ENCODE measurements around the gene CHST8.

CHST8 gene

DNA sequence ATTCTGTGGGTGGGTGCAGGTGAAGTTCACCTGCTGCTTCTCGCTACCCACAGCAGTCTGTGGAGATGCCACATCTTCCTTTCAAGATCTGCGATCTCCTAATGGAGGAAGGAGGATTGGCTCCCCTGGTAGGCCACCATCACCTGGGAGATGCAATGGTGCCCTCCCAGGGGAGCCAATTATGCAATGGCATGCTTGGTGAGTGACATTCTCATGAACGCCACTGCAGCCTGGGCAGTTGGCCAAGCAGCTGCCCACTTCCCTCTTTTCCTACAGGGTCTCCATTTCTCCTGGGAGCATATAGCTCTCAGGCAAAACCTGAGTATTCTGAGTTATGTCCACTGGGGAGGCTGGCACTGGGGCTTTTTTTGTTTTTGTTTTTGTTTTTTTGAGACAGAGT, 91.4 kb downstream of the CHST8 start:
- Histone ChIP-seq H3K27ac (ENCODE audit: low read depth in 2 of 2, low read length in 2 of 2) (no peak overlapping the region), H3K27me3 (ENCODE audit: control insufficient read depth in 2 of 2, insufficient read depth in 2 of 2, low read length in 2 of 2) (no peaks in the 10 kb centered on the region), H3K4me3 (ENCODE audit: low read length in 2 of 2) (no peak overlapping the region), H3K9ac (ENCODE audit: low read depth in 1 of 2, low read length in 2 of 2) (no peak overlapping the region), H3K9me3 (ENCODE audit: control insufficient read depth in 2 of 2, low read length in 2 of 2) (peaks cover 0 to 1% of the 10 kb centered on the region in 2 donors), H3K4me1 (ENCODE audit: control insufficient read depth in 2 of 2, insufficient read depth in 2 of 2, low read length in 2 of 2) (no peaks in the 10 kb centered on the region), H3K36me3 (ENCODE audit: control insufficient read depth in 2 of 2, insufficient read depth in 2 of 2, low read length in 2 of 2) (no peaks in the 10 kb centered on the region)

DNA sequence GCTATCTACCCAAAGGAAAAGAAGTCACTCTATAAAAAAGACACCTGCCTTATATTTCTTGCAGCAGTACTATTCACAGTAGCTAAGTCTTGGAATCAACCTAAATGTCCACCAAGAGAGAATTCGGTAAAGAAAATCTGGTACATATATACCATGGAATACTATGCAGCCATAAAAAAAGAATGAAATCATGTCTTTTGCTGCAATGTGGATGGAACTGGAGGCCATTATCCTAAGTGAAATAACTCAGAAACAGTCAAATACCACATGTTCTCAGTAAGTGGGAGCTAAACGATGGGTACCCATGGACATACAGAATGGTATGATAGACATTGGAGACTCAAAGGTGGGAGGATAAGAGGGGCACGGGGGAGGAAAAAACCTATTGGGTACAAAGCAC, 92.4 kb downstream of the CHST8 start:
- Histone ChIP-seq H3K4me3 (ENCODE audit: low read length in 2 of 2) (no peak overlapping the region), H3K27ac (ENCODE audit: low read depth in 2 of 2, low read length in 2 of 2) (no peak overlapping the region), H3K9ac (ENCODE audit: low read depth in 1 of 2, low read length in 2 of 2) (no peak overlapping the region), H3K9me3 (ENCODE audit: control insufficient read depth in 2 of 2, low read length in 2 of 2) (no peaks in the 10 kb centered on the region), H3K27me3 (ENCODE audit: control insufficient read depth in 2 of 2, insufficient read depth in 2 of 2, low read length in 2 of 2) (no peaks in the 10 kb centered on the region), H3K36me3 (ENCODE audit: control insufficient read depth in 2 of 2, insufficient read depth in 2 of 2, low read length in 2 of 2) (no peaks in the 10 kb centered on the region), H3K4me1 (ENCODE audit: control insufficient read depth in 2 of 2, insufficient read depth in 2 of 2, low read length in 2 of 2) (no peaks in the 10 kb centered on the region)

DNA sequence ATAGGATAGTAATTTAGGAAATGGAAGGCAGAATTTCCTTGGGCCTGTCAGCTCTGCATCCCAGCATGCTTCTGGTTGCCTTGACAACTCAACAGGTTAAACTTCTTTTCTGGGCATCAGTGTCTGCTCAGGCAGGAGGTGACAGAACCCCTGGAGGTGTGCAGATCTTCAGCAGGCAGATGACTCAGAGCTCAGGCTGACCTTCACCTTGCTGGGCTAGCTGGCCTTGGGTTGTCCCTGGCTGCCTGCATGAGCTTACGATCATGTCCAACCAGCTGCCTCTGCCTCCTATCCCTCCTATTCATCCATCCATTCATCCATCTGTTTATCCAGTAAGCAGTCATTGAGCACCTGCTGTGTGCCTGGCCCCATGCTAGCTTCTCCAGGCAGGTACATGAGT, 93.7 kb downstream of the CHST8 start:
- no peak overlapping the region for H3K4me3 ChIP-seq (ENCODE audit: low read length in 2 of 2)
- H3K9me3 ChIP-seq (ENCODE audit: control insufficient read depth in 2 of 2, low read length in 2 of 2) = no peaks in the 10 kb centered on the region
- no peaks in the 10 kb centered on the region for H3K36me3 ChIP-seq (ENCODE audit: control insufficient read depth in 2 of 2, insufficient read depth in 2 of 2, low read length in 2 of 2)
- no peaks in the 10 kb centered on the region for H3K27me3 ChIP-seq (ENCODE audit: control insufficient read depth in 2 of 2, insufficient read depth in 2 of 2, low read length in 2 of 2)
- H3K4me1 ChIP-seq (ENCODE audit: control insufficient read depth in 2 of 2, insufficient read depth in 2 of 2, low read length in 2 of 2) = no peaks in the 10 kb centered on the region
- no peak overlapping the region for H3K9ac ChIP-seq (ENCODE audit: low read depth in 1 of 2, low read length in 2 of 2)
- H3K27ac ChIP-seq (ENCODE audit: low read depth in 2 of 2, low read length in 2 of 2) = no peak overlapping the region

- Histone ChIP-seq H3K27me3 (ENCODE audit: control insufficient read depth in 2 of 2, insufficient read depth in 2 of 2, low read length in 2 of 2) (no peaks in the 10 kb centered on the region), H3K9me3 (ENCODE audit: control insufficient read depth in 2 of 2, low read length in 2 of 2) (no peaks in the 10 kb centered on the region), H3K27ac (ENCODE audit: low read depth in 2 of 2, low read length in 2 of 2) (no peak overlapping the region), H3K9ac (ENCODE audit: low read depth in 1 of 2, low read length in 2 of 2) (no peak overlapping the region), H3K36me3 (ENCODE audit: control insufficient read depth in 2 of 2, insufficient read depth in 2 of 2, low read length in 2 of 2) (no peaks in the 10 kb centered on the region), H3K4me3 (ENCODE audit: low read length in 2 of 2) (no peak overlapping the region), H3K4me1 (ENCODE audit: control insufficient read depth in 2 of 2, insufficient read depth in 2 of 2, low read length in 2 of 2) (no peaks in the 10 kb centered on the region)
Measured at GRCh38 chr19:33717878-33718277, 96.1 kb downstream of the CHST8 start.

- Histone ChIP-seq H3K27me3 (ENCODE audit: control insufficient read depth in 2 of 2, insufficient read depth in 2 of 2, low read length in 2 of 2) (no peaks in the 10 kb centered on the region), H3K4me1 (ENCODE audit: control insufficient read depth in 2 of 2, insufficient read depth in 2 of 2, low read length in 2 of 2) (no peaks in the 10 kb centered on the region), H3K27ac (ENCODE audit: low read depth in 2 of 2, low read length in 2 of 2) (no peak overlapping the region), H3K36me3 (ENCODE audit: control insufficient read depth in 2 of 2, insufficient read depth in 2 of 2, low read length in 2 of 2) (no peaks in the 10 kb centered on the region), H3K9me3 (ENCODE audit: control insufficient read depth in 2 of 2, low read length in 2 of 2) (no peaks in the 10 kb centered on the region), H3K4me3 (ENCODE audit: low read length in 2 of 2) (no peak overlapping the region), H3K9ac (ENCODE audit: low read depth in 1 of 2, low read length in 2 of 2) (no peak overlapping the region)
Measured at GRCh38 chr19:33718651-33719254, 97.0 kb downstream of the CHST8 start.

DNA sequence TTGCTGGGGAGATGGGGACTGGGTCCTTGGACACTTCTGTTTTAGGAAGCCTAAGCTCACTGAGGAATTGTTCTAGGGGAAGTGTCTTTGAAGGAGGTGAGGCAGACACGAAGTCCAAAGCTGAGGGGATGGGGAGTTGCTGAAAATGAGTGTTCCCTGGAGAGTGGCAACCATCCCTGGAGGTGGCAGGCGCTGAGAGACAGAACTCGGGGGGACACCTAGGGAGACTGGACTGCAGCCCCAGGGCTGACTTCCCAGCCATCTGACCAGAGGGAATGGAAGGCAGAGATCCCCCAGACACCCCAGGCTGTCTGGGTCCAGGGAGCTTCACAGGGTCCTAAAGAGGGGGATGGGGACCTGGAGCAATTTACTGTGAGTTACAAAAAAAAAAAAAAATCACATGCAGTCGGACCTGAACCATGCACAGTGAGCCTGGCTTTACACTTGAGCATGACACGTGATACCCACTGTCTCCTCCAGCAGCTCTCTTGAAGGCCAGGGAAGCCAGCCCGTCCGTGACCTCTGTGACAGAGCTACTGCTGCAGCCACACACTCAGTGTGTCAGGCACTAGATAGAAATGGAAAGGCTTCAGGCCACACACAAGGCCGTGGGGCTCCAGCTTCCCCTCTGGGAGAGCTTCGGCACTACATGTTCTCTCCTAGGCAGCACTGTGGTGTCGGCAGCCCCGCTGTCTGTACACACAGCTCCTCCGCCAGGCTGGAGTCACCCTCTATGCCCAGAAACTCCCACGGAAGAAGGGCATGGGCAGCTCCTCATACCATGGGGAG, 97.8 kb downstream of the CHST8 start:
- Histone ChIP-seq H3K27me3 (ENCODE audit: control insufficient read depth in 2 of 2, insufficient read depth in 2 of 2, low read length in 2 of 2) (no peaks in the 10 kb centered on the region), H3K9ac (ENCODE audit: low read depth in 1 of 2, low read length in 2 of 2) (no peak overlapping the region), H3K36me3 (ENCODE audit: control insufficient read depth in 2 of 2, insufficient read depth in 2 of 2, low read length in 2 of 2) (no peaks in the 10 kb centered on the region), H3K9me3 (ENCODE audit: control insufficient read depth in 2 of 2, low read length in 2 of 2) (no peaks in the 10 kb centered on the region), H3K4me3 (ENCODE audit: low read length in 2 of 2) (no peak overlapping the region), H3K27ac (ENCODE audit: low read depth in 2 of 2, low read length in 2 of 2) (no peak overlapping the region), H3K4me1 (ENCODE audit: control insufficient read depth in 2 of 2, insufficient read depth in 2 of 2, low read length in 2 of 2) (no peaks in the 10 kb centered on the region)

DNA sequence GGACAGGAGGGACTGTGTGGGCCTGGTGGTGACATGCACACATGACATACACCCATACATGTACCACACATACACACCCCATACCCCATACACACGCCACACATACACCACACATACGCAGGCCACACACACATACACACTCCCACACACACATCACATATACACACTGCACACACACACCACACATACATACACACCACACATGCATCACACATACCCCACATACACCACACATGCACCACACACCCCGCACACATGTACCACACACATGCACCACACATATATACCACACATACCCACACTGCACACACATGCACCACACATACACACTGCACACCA, 98.4 kb downstream of the CHST8 start:
- Histone ChIP-seq H3K27ac (ENCODE audit: low read depth in 2 of 2, low read length in 2 of 2) (no peak overlapping the region), H3K4me3 (ENCODE audit: low read length in 2 of 2) (no peak overlapping the region), H3K9ac (ENCODE audit: low read depth in 1 of 2, low read length in 2 of 2) (no peak overlapping the region), H3K27me3 (ENCODE audit: control insufficient read depth in 2 of 2, insufficient read depth in 2 of 2, low read length in 2 of 2) (no peaks in the 10 kb centered on the region), H3K4me1 (ENCODE audit: control insufficient read depth in 2 of 2, insufficient read depth in 2 of 2, low read length in 2 of 2) (no peaks in the 10 kb centered on the region), H3K9me3 (ENCODE audit: control insufficient read depth in 2 of 2, low read length in 2 of 2) (no peaks in the 10 kb centered on the region), H3K36me3 (ENCODE audit: control insufficient read depth in 2 of 2, insufficient read depth in 2 of 2, low read length in 2 of 2) (no peaks in the 10 kb centered on the region)

DNA sequence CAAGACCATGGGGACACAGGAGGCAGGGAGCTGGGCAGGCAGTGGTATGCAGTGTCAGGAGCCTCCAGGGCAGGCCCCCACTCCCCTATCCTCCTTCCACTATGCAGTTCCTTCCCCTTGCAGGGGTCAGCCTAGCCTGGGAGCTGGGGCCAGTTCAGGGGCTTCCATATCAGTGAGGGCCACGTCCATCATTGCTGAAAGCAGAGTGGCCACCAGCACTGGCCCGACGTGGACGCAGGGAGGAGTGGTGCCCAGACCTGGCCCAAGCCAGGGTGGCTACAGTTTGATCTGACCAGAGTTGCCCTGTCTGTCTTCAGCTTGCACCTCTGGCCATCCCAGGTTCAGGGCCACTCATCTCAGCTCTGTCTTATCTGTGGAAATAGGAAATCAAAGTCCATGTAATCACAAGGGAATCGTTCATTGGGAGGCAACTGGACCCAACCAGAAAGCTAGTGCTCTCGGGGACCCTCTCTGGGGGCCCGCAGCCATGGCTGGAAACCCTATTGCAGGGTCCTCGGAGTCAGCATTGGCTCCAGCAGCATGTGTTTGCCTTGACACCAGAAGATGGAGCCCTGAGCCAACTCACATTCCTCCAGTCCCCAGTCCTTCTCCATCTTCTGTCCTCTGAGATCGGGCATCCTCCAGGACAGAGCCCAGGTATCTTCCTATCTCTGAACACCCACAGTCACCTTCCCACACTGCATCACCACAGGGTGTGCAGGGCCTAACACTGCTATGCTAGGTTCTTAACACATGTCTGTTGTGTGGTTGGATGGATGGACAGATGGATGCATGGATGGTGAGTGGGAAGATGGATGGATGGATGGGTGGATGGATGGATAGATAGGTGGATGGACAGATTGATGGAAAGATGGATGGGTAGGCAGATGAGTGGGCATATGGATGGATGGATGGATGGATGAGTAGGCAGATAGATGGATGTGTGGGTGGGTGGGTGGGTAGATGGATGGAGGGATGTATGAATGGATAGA, 99.2 kb downstream of the CHST8 start:
- no peaks in the 10 kb centered on the region for H3K27me3 ChIP-seq (ENCODE audit: control insufficient read depth in 2 of 2, insufficient read depth in 2 of 2, low read length in 2 of 2)

GRCh38 chr19:33721735-33722297, 100.1 kb downstream of the CHST8 start:
- Histone ChIP-seq H3K9me3 (ENCODE audit: control insufficient read depth in 2 of 2, low read length in 2 of 2) (no peaks in the 10 kb centered on the region), H3K4me3 (ENCODE audit: low read length in 2 of 2) (no peak overlapping the region), H3K9ac (ENCODE audit: low read depth in 1 of 2, low read length in 2 of 2) (no peak overlapping the region), H3K27me3 (ENCODE audit: control insufficient read depth in 2 of 2, insufficient read depth in 2 of 2, low read length in 2 of 2) (no peaks in the 10 kb centered on the region), H3K36me3 (ENCODE audit: control insufficient read depth in 2 of 2, insufficient read depth in 2 of 2, low read length in 2 of 2) (no peaks in the 10 kb centered on the region), H3K4me1 (ENCODE audit: control insufficient read depth in 2 of 2, insufficient read depth in 2 of 2, low read length in 2 of 2) (no peaks in the 10 kb centered on the region), H3K27ac (ENCODE audit: low read depth in 2 of 2, low read length in 2 of 2) (no peak overlapping the region)

More for the DNA sequence above, 99.2 kb downstream of the CHST8 start:
- H3K4me1 ChIP-seq (ENCODE audit: control insufficient read depth in 2 of 2, insufficient read depth in 2 of 2, low read length in 2 of 2) = no peaks in the 10 kb centered on the region
- H3K9ac ChIP-seq (ENCODE audit: low read depth in 1 of 2, low read length in 2 of 2) = no peak overlapping the region
- no peaks in the 10 kb centered on the region for H3K9me3 ChIP-seq (ENCODE audit: control insufficient read depth in 2 of 2, low read length in 2 of 2)
- H3K4me3 ChIP-seq (ENCODE audit: low read length in 2 of 2) = no peak overlapping the region
- no peaks in the 10 kb centered on the region for H3K36me3 ChIP-seq (ENCODE audit: control insufficient read depth in 2 of 2, insufficient read depth in 2 of 2, low read length in 2 of 2)
- no peak overlapping the region for H3K27ac ChIP-seq (ENCODE audit: low read depth in 2 of 2, low read length in 2 of 2)
